Liver (tissue), 3 donors: Measurements from ENCODE around the gene MSANTD4.

Experiments used
- EGR1 ChIP-seq, 2 donors: IDR thresholded peaks; 2 replicates each; pipeline ENCODE4 v1.6.1; 2016 to 2018; ENCODE audit warnings: antibody characterized with exemption in 2 of 2, low read depth in 2 of 2
- FOXA1 ChIP-seq: IDR thresholded peaks from 2 replicates; pipeline ENCODE4 v1.6.1; 2016; ENCODE audit warnings: antibody characterized with exemption
- GABPA ChIP-seq, 2 donors: IDR thresholded peaks in 1 of 2; conservative IDR thresholded peaks in 1 of 2; 2 replicates each; pipeline ENCODE4 v1.6.1; 2016; ENCODE audit warnings: antibody characterized with exemption in 2 of 2, mild to moderate bottlenecking in 1 of 2, moderate library complexity in 1 of 2
- JUND ChIP-seq, 2 donors: IDR thresholded peaks; 2 replicates each; pipeline ENCODE4 v1.6.1; 2016; ENCODE audit warnings: antibody characterized with exemption in 2 of 2
- RAD21 ChIP-seq, 2 donors: IDR thresholded peaks; 2 replicates each; pipeline ENCODE4 v1.6.1; 2016; ENCODE audit warnings: antibody characterized with exemption in 2 of 2, mild to moderate bottlenecking in 2 of 2
- RXRA ChIP-seq, 2 donors: IDR thresholded peaks; 2 replicates each; pipeline ENCODE4 v1.6.1; 2017 to 2018; ENCODE audit warnings: antibody characterized with exemption in 2 of 2, mild to moderate bottlenecking in 1 of 2
- TAF1 ChIP-seq: conservative IDR thresholded peaks from 2 replicates; pipeline ENCODE4 v1.6.1; 2016; ENCODE audit warnings: antibody characterized with exemption, mild to moderate bottlenecking
- ZBTB33 ChIP-seq: IDR thresholded peaks from 2 replicates; pipeline ENCODE4 v1.6.1; 2016; ENCODE audit warnings: antibody characterized with exemption
- TF ChIP-seq, protein P1 (sequence below): fragments of 150-350 bp; IDR thresholded peaks from 2 replicates; pipeline ENCODE4 v1.5.1; 2017; ENCODE audit warnings: improper control_type of control experiment, low read depth, low read length; ENCODE audit not compliant: missing input control
- TF ChIP-seq, protein P2 (sequence below): IDR thresholded peaks from 2 replicates; pipeline ENCODE4 v1.6.1; 2016; ENCODE audit warnings: antibody characterized with exemption
- donor health status: healthy.
- donor health status: healthy.

GRCh38 chr11:106063009-106063408 lies 41.0 kb upstream of the MSANTD4 start:
- TF ChIP-seq, protein P1, sequence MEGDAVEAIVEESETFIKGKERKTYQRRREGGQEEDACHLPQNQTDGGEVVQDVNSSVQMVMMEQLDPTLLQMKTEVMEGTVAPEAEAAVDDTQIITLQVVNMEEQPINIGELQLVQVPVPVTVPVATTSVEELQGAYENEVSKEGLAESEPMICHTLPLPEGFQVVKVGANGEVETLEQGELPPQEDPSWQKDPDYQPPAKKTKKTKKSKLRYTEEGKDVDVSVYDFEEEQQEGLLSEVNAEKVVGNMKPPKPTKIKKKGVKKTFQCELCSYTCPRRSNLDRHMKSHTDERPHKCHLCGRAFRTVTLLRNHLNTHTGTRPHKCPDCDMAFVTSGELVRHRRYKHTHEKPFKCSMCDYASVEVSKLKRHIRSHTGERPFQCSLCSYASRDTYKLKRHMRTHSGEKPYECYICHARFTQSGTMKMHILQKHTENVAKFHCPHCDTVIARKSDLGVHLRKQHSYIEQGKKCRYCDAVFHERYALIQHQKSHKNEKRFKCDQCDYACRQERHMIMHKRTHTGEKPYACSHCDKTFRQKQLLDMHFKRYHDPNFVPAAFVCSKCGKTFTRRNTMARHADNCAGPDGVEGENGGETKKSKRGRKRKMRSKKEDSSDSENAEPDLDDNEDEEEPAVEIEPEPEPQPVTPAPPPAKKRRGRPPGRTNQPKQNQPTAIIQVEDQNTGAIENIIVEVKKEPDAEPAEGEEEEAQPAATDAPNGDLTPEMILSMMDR: no peak
- TF ChIP-seq RXRA (IDR thresholded peaks at IDR 0.05): no peak
- TF ChIP-seq TAF1: no peak
- no peak for TF ChIP-seq JUND (IDR thresholded peaks at IDR 0.05)
- TF ChIP-seq, protein P2, sequence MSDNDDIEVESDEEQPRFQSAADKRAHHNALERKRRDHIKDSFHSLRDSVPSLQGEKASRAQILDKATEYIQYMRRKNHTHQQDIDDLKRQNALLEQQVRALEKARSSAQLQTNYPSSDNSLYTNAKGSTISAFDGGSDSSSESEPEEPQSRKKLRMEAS: no peak
- TF ChIP-seq GABPA (IDR thresholded peaks at IDR 0.05 in 1 of 2, conservative IDR thresholded peaks at IDR 0.05 in 1 of 2): no peak
- no peak for TF ChIP-seq EGR1 (IDR thresholded peaks at IDR 0.05; ENCODE audit: low read depth in 2 of 2)
- TF ChIP-seq RAD21 (IDR thresholded peaks at IDR 0.05): no peak
- TF ChIP-seq ZBTB33: no peak
- no peak for TF ChIP-seq FOXA1
